SK-N-SH (cell line): ENCODE measurements around the gene DOCK3. TPM values are rescaled to one million over a fixed set of nuclear protein-coding genes. Genes with fewer than 3 reads are reported as not detected.

Experiments
- CTCF ChIA-PET: fragments of 300-600, 350-600 bp; formaldehyde crosslinking; extraction: SDS; loops from one replicate; lab custom pipeline; 2021; lab: Yijun Ruan, JAX
- POLR2A ChIA-PET: fragments of 350-600 bp; sonication (Branson Sonifier 250); formaldehyde crosslinking; extraction: SDS; loops from one replicate; lab custom pipeline; 2020; ENCODE audit warnings: antibody characterized with exemption, inconsistent platforms; lab: Yijun Ruan, JAX
- DNase-seq: peaks from one replicate; pipeline ENCODE4 v3.0.0; 2012
- H2AFZ ChIP-seq: fragments of 200-600 bp; sonication (generic); 2 replicates; pipeline ENCODE4 v1.8.1; 2016; ENCODE audit warnings: antibody characterized with exemption, mild to moderate bottlenecking, low read depth
- H3F3A ChIP-seq: fragments of 200-600 bp; sonication (generic); replicated peaks from 2 replicates; pipeline ENCODE3; 2016; ENCODE audit warnings: antibody characterized with exemption, mild to moderate bottlenecking; ENCODE audit not compliant: insufficient read depth
- H3K27ac ChIP-seq, 2 experiments: fragments of 200-500 bp in 1 of 2; fragments of 200-600 bp in 1 of 2; sonication (Bioruptor generic) in 1 of 2; sonication (generic), shearing (Covaris generic) in 1 of 2; 2 replicates each; pipeline versions ENCODE4 v1.5.1 to v1.6.1; 2014 to 2016; ENCODE audit warnings: low read depth in 2 of 2, inconsistent platforms in 1 of 2, low read length in 1 of 2, mild to moderate bottlenecking in 1 of 2, mixed read lengths in 1 of 2
- H3K27me3 ChIP-seq: fragments of 200-600 bp; sonication (generic), shearing (Covaris generic); 2 replicates; pipeline ENCODE4 v1.6.1; 2016; ENCODE audit warnings: mixed run types; ENCODE audit not compliant: insufficient read depth
- H3K36me3 ChIP-seq, 2 experiments: fragments of 200-500 bp in 1 of 2; fragments of 200-600 bp in 1 of 2; sonication (Bioruptor generic) in 1 of 2; sonication (generic) in 1 of 2; replicated peaks in 1 of 2; 2 replicates each; pipeline versions ENCODE3 to v1.5.1; 2014 to 2016; ENCODE audit warnings: low read length in 1 of 2, mild to moderate bottlenecking in 1 of 2; ENCODE audit not compliant: insufficient read depth in 2 of 2, control insufficient read depth in 1 of 2
- H3K4me1 ChIP-seq, 2 experiments: fragments of 200-500 bp in 1 of 2; fragments of 200-600 bp in 1 of 2; sonication (Bioruptor generic) in 1 of 2; sonication (generic), shearing (Covaris generic) in 1 of 2; 2 replicates each; pipeline versions ENCODE4 v1.5.1 to v1.6.1; 2014 to 2016; ENCODE audit warnings: low read depth in 1 of 2, low read length in 1 of 2, mixed run types in 1 of 2; ENCODE audit not compliant: insufficient read depth in 2 of 2, control insufficient read depth in 1 of 2
- H3K4me2 ChIP-seq: fragments of 200-600 bp; sonication (generic), shearing (Covaris generic); 2 replicates; pipeline ENCODE4 v1.6.1; 2017; ENCODE audit warnings: mixed run types
- H3K4me3 ChIP-seq, 2 experiments: fragments of 200-500 bp in 1 of 2; fragments of 200-600 bp in 1 of 2; sonication (Bioruptor generic) in 1 of 2; sonication (generic), shearing (Covaris generic) in 1 of 2; 2 replicates each; pipeline versions ENCODE4 v1.5.1 to v1.8.1; 2014 to 2016; ENCODE audit warnings: low read depth in 2 of 2, inconsistent platforms in 1 of 2, low read length in 1 of 2, mild to moderate bottlenecking in 1 of 2, mixed read lengths in 1 of 2, moderate library complexity in 1 of 2
- H3K79me2 ChIP-seq: fragments of 200-600 bp; sonication (generic); 2 replicates; pipeline ENCODE4 v1.8.1; 2017; ENCODE audit warnings: mild to moderate bottlenecking; ENCODE audit not compliant: insufficient read depth
- H3K9ac ChIP-seq: fragments of 200-600 bp; sonication (generic); 2 replicates; pipeline ENCODE4 v1.6.1; 2017; ENCODE audit warnings: mixed run types
- H3K9me2 ChIP-seq: fragments of 200-600 bp; sonication (generic); 2 replicates; pipeline ENCODE4 v1.6.1; 2017; ENCODE audit warnings: mixed run types
- H3K9me3 ChIP-seq: fragments of 200-600 bp; sonication (generic); 2 replicates; pipeline ENCODE4 v1.6.1; 2017; ENCODE audit warnings: mixed run types, mild to moderate bottlenecking, moderate library complexity
- H4K20me1 ChIP-seq: fragments of 200-600 bp; sonication (generic); 2 replicates; pipeline ENCODE4 v1.6.1; 2017; ENCODE audit warnings: mild to moderate bottlenecking, mixed run types; ENCODE audit not compliant: insufficient read depth
- ELF1 ChIP-seq: IDR thresholded peaks from 2 replicates; pipeline ENCODE4 v1.4.0; 2012
- EZH2phosphoT487 ChIP-seq: fragments of 200-600 bp; sonication (generic); IDR thresholded peaks from 2 replicates; pipeline ENCODE4 v1.6.1; 2017; ENCODE audit warnings: low read depth, mixed run types, mild to moderate bottlenecking, antibody characterized with exemption, moderate library complexity, borderline replicate concordance
- FOXM1 ChIP-seq: IDR thresholded peaks from 2 replicates; pipeline ENCODE4 v1.4.0; 2012; ENCODE audit warnings: low read depth, mild to moderate bottlenecking
- GABPA ChIP-seq: IDR thresholded peaks from 2 replicates; pipeline ENCODE4 v1.4.0; 2012; ENCODE audit warnings: low read depth, mild to moderate bottlenecking
- GATA2 ChIP-seq: sonication (generic); formaldehyde crosslinking; IDR thresholded peaks from 2 replicates; pipeline ENCODE4 v1.5.0; 2020; ENCODE audit warnings: mild to moderate bottlenecking, missing genetic modification reagents
- IRF3 ChIP-seq: fragments of 150-350 bp; IDR thresholded peaks from 2 replicates; pipeline ENCODE4 v1.6.1; 2016; ENCODE audit warnings: mild to moderate bottlenecking, low read depth, low read length
- MXI1 ChIP-seq: IDR thresholded peaks from 2 replicates; pipeline ENCODE4 v1.6.1; 2012; ENCODE audit warnings: mild to moderate bottlenecking, low read depth, low read length, improper control_type of control experiment
- NFIC ChIP-seq: IDR thresholded peaks from 2 replicates; pipeline ENCODE4 v1.4.0; 2012; ENCODE audit warnings: borderline replicate concordance
- NRF1 ChIP-seq: IDR thresholded peaks from 2 replicates; pipeline ENCODE4 v1.6.1; 2012; ENCODE audit warnings: low read depth, mild to moderate bottlenecking, low read length
- PBX3 ChIP-seq: IDR thresholded peaks from 2 replicates; pipeline ENCODE4; 2012
- POLR2AphosphoS5 ChIP-seq: IDR thresholded peaks from 2 replicates; pipeline ENCODE4 v1.6.1; 2012; ENCODE audit warnings: low read depth, low read length
- RCOR1 ChIP-seq: fragments of 150-350 bp; IDR thresholded peaks from 2 replicates; pipeline ENCODE4 v1.6.1; 2017; ENCODE audit warnings: antibody characterized with exemption, low read length
- REST ChIP-seq: IDR thresholded peaks from 2 replicates; pipeline ENCODE4 v1.6.1; 2012; ENCODE audit warnings: mild to moderate bottlenecking, low read depth, low read length, moderate library complexity
- TCF12 ChIP-seq: IDR thresholded peaks from 2 replicates; pipeline ENCODE4 v1.4.0; 2012
- TEAD4 ChIP-seq: IDR thresholded peaks from 2 replicates; pipeline ENCODE4 v1.4.0; 2012; ENCODE audit warnings: mild to moderate bottlenecking, borderline replicate concordance; ENCODE audit not compliant: insufficient read depth
- USF2 ChIP-seq: fragments of 150-350 bp; IDR thresholded peaks from 2 replicates; pipeline ENCODE4 v1.6.1; 2017; ENCODE audit warnings: antibody characterized with exemption, low read length, low read depth, borderline replicate concordance
- YY1 ChIP-seq: IDR thresholded peaks from 2 replicates; pipeline ENCODE4 v1.4.0; 2012; ENCODE audit warnings: low read depth, mild to moderate bottlenecking
- WGBS: methylation state at CpG from one replicate; pipeline ENCODE4 v1.1.6; 2017; ENCODE audit warnings: low lambda C conversion rate; 5-methylcytosine and 5-hydroxymethylcytosine counted together
- polyA plus RNA-seq, 3 experiments: library from polyadenylated mRNA; depleted of rRNA; stranded (reverse); fragments of >200 nt; gene quantifications; 2 replicates each; pipeline ENCODE4 v1.2.3, GENCODE V29; 2012
- TF ChIP-seq, protein P1 (sequence below): IDR thresholded peaks from 2 replicates; pipeline ENCODE4 v1.4.0; 2012; ENCODE audit warnings: low read depth, borderline replicate concordance

DOCK3 gene
- polyA plus RNA-seq, 1 of the 3 experiments (the other 2 are of a cell fraction), result 0.05 TPM

DNA sequence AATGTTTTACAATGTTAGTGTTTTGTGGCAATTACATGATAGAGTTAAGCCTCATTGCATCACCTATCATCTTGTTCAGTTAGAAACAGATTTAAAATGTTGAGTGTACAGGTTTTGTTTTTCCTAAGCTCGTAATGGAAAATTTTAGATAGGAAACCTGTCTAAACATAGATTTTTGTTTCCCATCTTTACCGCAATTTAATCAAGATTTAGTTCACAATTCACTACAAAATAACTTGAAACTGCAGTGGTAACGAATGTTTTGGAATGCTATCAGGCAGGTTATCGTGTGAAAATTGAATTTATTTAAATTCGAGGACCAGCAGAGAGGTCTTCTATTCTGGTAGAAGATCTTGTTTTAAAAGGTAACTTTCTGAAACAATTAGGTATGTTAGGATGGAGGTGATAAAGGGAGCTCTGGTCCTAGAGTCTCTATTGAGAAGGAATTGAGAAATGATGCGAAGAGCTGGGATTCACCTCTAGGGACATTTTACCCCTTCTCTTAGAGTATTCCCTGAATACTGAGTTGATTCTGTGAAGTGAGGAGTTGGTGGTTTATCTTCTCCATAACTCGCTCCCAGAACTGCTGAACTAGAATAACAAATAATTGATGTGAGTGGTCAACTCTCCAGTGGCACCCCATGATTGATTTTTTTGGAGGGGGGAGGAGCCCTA lies 1.4 kb downstream of the DOCK3 start:
- CTCF ChIA-PET, result interaction anchor here (0.7 to 5.7 kb wide), 17 partner anchors 9 to 695 kb away, joined by 3 to 44 read pairs (median 5); partner anchors contain the start of gene MAPKAPK3
- peaks cover 53% of the 10 kb centered on the region for H3K27me3 ChIP-seq
- no peak overlapping the region for H3K4me2 ChIP-seq
- no peak for DNase-seq
- H3K9ac ChIP-seq, result no peak overlapping the region
- H3K27ac ChIP-seq, result no peak overlapping the region
- peaks cover 7% of the 10 kb centered on the region for H3F3A ChIP-seq
- WGBS, result 19% methylated on average over 7 of the region's 7 CpGs
- POLR2A ChIA-PET, result interaction anchor here (1.4 kb wide), 1 partner anchor 709 kb away, joined by 3 read pairs; the partner anchor contains the start of gene MANF
- no peaks in the 10 kb centered on the region for H3K9me2 ChIP-seq
- H3K4me1 ChIP-seq, result peaks cover 0 to 4% of the 10 kb centered on the region in 2 experiments; a peak in 1 of 4 replicates
- H3K4me3 ChIP-seq, result no peak overlapping the region
- no peak overlapping the region for H2AFZ ChIP-seq
- H3K36me3 ChIP-seq, result no peaks in the 10 kb centered on the region
- TF ChIP-seq NRF1 (no peak), GATA2 (no peak), PBX3 (no peak), USF2 (no peak), YY1 (no peak), EZH2phosphoT487 (no peak), ELF1 (no peak), FOXM1 (no peak), NFIC (no peak), TCF12 (no peak)
- TF ChIP-seq, protein P1, sequence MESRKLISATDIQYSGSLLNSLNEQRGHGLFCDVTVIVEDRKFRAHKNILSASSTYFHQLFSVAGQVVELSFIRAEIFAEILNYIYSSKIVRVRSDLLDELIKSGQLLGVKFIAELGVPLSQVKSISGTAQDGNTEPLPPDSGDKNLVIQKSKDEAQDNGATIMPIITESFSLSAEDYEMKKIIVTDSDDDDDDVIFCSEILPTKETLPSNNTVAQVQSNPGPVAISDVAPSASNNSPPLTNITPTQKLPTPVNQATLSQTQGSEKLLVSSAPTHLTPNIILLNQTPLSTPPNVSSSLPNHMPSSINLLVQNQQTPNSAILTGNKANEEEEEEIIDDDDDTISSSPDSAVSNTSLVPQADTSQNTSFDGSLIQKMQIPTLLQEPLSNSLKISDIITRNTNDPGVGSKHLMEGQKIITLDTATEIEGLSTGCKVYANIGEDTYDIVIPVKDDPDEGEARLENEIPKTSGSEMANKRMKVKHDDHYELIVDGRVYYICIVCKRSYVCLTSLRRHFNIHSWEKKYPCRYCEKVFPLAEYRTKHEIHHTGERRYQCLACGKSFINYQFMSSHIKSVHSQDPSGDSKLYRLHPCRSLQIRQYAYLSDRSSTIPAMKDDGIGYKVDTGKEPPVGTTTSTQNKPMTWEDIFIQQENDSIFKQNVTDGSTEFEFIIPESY, result no peak
- no peaks in the 10 kb centered on the region for H3K9me3 ChIP-seq
- no peaks in the 10 kb centered on the region for H3K79me2 ChIP-seq
- peaks cover 11% of the 10 kb centered on the region for H4K20me1 ChIP-seq

- no peak overlapping the region for H2AFZ ChIP-seq
- H3F3A ChIP-seq, result no peaks in the 10 kb centered on the region
- no peaks in the 10 kb centered on the region for H4K20me1 ChIP-seq
- H3K9me3 ChIP-seq, result no peaks in the 10 kb centered on the region
- H3K36me3 ChIP-seq, result no peaks in the 10 kb centered on the region
- H3K4me3 ChIP-seq, result no peak overlapping the region
- ChIA-PET CTCF (no interaction called here), POLR2A (no interaction called here)
- H3K4me2 ChIP-seq, result no peak overlapping the region
- no peaks in the 10 kb centered on the region for H3K9me2 ChIP-seq
- no peak for DNase-seq
- no peak overlapping the region for H3K9ac ChIP-seq
- no peaks in the 10 kb centered on the region for H3K79me2 ChIP-seq
- H3K27me3 ChIP-seq, result peaks cover 13% of the 10 kb centered on the region; the same call in 1 of the 2 replicates
- H3K4me1 ChIP-seq, result no peaks in the 10 kb centered on the region
- WGBS, result 21% methylated on average over 7 of the region's 7 CpGs
- H3K27ac ChIP-seq, result no peak overlapping the region
- TF ChIP-seq REST, result no peak
- TF ChIP-seq TEAD4, result no peak
- no peak for TF ChIP-seq IRF3
- TF ChIP-seq TCF12, result no peak
- no peak for TF ChIP-seq NFIC
- no peak for TF ChIP-seq NRF1
- TF ChIP-seq RCOR1, result no peak
- no peak for TF ChIP-seq POLR2AphosphoS5
- TF ChIP-seq GABPA, result no peak
- TF ChIP-seq FOXM1, result no peak
- TF ChIP-seq MXI1, result no peak
Measured at GRCh38 chr3:50687127-50687751, 12.5 kb downstream of the DOCK3 start.
